ENCODE data around the gene NPEPPS.
"Not testable (repeated sequence)": the region's sequence is repeated elsewhere in the genome, so short reads cannot be mapped to it uniquely, and the experiment has no call there.

DNA sequence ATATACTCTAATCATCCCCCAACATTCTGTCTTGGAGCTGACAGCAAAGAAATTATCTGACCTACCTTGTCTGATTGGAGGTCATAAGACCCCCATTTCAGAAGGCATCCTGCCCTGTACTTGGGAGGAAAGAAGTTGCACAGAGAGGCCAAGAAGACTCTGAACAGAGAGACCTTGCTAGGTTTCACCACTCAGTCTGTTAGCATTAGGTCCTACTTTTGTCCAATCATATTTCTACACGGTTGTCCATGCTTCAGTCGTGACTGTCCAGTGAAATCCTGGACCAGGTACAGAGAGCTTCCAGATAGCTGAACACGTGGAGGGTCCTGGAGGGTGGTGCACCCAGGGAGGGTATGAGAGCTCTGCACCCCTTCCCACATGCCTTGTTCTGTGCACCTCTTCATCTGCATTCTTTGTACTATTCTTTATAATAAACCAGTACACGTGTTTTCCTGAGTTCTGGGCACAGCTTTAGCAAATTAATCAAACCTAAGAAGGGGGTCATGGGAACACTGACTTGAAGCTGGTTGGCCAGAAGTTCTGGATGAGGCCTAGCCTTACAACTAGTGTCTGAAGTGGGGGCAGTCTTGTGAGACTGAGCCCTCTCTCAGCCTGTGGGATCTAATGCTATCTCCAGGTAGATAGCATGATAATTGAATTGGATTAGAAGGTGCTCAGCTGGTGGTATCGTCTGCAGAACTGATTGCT is 30.9 kb downstream of the NPEPPS start:
- not testable (repeated sequence) for TF ChIP-seq KAT2B (IDR thresholded peaks at IDR 0.05; ENCODE audit: borderline replicate concordance, low read depth, low read length); RARG (CRISPR knock-in tag; IDR thresholded peaks at IDR 0.05; ENCODE audit: low read depth); ZNF274 (CRISPR knock-in tag; IDR thresholded peaks at IDR 0.05); POLR2AphosphoS5 (IDR thresholded peaks at IDR 0.05; ENCODE audit: low read depth, low read length)
